Dermis microvascular lymphatic vessel endothelial cell (primary cell): ENCODE measurements around the gene DIS3L2. TPM values are rescaled to one million over a fixed set of nuclear protein-coding genes. Genes with fewer than 3 reads are reported as not detected.
"Not testable (repeated sequence)": the region's sequence is repeated elsewhere in the genome, so short reads cannot be mapped to it uniquely, and the experiment has no call there.

Experiments used
- DNase-seq, 2 donors: peaks; one replicate each; pipeline versions ENCODE4 v3.0.0 to v3.0.0-alpha.2; 2010; ENCODE audit warnings: low read depth in 2 of 2
- total RNA-seq: library from RNA; depleted of rRNA; stranded (reverse); fragments of >200 nt; gene quantifications from 2 replicates; pipeline ENCODE4 v1.2.1, GENCODE V29; 2014

DIS3L2 gene
- total RNA-seq, 1 donor from 2014 or later = 13.4 TPM

DNA sequence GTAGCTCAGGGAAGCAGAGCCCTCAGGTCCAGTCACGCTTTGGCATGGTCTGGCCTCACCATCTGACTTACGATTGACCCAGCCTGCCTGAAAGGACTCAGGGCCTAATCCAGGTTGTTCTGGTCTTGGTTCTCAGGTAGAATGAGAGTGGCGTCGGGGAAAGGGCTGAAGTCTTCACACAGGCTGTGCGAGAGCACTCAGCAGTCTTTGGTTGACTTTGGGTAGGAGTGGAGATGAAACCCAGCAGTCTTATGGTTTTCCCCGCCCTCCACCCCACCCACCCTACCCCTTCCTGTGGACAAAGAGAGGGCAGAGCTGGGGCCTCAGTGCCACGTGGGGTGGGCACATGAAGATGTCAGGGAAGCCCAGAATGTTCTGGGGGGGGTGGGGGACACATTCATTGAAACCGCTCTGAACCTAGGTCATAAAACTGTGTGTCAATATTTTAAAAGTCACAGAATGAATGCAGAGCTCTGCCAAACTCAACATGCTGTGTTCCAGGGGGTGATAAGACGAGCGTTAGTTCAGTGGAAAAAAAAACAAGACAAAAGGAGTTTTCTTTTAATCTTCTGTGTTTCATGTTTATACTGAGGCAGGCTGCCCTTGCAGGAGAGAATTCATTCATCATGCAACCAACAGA lies 358.4 kb downstream of the DIS3L2 start:
- peak; percentile 22 to 40 for DNase-seq

DNA sequence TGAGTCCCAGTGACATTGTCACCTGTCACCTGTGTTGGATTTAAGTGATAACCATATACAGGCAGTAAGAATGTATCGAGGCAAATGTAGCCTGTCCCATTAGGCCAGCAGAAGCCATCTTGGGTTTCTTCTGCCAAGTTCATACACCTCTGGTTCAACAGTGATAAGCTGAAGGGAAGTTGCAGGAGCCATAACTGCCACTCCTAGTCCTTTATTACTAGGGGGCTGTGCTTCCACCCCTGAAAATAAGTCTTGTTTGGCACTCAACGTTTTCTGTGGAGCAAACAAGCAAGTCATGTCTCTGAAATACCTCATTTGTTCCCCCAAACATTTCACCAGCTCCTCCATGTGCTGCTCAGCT lies 358.9 kb downstream of the DIS3L2 start:
- peak in 1 of 2 donors; percentile 29 for DNase-seq

DNA sequence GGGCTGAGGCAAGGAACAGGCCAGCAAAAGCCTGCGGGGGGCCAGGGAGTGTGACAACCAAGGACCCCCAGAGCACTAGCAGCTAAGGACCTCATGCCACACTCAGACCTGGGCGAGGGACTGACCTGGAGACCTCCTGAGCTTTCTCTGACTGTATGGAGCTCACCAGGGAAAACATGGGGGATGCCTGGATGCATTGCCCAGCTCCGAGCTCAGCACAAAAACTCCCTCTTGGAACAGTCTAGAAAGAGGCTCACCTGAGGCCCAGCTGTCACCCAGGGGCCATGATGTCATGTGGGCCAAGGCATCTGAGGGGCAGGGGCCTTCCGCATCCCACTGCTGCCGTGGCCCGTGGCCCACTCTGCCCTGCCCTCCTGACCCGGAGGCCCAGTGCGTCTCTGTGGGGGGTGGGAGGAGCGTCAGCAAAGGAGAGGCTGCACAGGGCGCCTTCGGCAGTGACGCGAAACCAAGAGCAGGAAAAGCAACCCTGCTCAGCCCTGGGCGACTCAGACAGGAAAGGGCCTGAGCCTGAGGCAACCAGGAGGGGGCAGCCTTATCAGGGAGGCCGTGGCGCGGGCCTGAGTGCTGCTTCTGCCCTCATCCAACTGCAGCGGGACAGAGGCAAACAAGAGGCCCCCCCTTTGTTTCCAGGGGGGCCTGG lies 359.8 kb downstream of the DIS3L2 start:
- no peak for DNase-seq

DNA sequence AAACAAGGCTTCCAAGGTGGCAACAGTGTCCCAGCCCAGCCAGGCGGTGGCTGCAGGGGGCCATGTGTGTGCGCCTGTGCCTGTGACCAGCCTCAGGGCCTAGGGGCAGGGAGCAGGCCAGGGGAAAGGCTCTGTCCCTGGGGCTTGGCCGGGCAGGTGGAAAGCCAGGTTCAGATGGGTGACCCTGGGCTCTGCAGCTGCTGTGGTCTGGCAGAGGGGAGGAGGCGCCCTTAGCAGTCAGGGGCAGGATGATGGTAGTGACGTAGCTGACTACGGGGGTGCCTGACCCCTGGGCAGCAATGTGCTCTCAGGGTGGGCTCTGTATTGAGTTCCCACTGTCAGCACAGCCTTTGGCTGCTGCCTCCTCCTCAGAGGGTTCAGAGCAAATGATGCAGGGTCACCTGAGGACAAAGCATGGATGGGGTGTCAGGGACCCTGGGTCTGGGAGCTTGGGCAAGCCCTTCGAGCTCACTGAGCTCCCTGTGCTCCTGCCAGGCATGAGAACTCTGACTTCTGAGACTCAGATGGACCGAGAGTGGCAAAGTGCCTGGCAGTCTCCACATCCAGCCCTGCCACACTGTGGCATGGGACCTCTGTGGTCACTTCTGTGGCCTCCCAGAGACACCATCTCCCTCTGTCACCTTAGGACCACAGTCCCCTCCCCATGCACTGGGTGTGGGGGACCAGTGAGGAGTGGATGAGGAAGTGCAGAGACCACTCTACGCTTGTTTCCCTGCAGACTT lies 360.5 kb downstream of the DIS3L2 start:
- no peak for DNase-seq

DNA sequence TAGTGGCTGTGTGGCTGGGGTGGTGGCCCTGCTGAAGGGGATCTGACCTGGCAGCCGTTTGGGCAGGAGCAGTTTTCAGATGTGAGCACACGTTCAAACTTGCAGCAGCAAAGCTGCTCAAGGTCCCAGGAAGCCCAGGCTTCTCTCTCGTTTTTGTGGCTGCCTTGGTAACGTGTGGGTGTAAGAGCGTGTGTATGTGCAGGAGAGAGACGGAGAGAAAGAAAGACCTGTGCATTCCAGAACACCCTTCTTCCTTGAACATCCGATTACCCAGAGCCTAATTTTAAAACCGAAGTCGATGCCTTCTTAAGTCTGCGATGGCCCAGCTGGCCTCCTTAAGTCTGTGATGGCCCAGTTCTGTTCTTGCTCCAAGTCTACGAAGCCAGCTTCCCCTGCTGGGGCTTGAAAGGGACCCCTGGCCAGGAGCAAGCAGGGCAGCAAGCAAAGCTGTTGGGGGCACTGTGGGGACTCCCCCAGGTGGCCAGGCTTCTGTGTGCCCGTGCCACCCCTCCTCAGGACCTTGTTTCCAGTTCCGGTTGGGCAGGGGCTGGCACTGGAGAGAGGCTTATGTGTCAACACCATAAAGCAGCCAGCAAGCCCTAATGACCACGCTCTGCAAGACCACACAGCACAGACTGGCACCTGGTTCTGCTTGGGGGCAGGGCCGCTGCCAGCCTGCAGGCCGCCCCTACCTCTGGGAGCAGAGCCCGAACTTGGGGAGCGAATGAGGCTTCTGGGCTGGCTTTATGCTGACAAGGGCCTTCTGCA lies 361.2 kb downstream of the DIS3L2 start:
- no peak for DNase-seq

DNA sequence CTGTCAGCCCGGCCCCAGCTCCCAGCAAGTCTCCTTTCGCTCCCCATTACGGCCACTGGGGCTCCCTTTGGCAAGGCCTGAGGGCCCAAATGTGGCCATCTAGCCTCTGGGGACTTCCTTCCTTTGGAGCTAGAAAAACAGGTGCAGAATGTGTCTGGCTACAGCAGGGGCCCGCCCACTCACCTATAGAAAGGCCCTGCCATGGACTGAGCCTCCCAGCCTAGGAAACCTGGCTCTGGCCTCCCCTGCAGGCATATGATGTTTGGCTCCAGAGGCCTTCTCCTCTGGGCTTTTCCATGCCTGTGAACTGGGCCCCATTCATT lies 361.8 kb downstream of the DIS3L2 start:
- no peak for DNase-seq

DNA sequence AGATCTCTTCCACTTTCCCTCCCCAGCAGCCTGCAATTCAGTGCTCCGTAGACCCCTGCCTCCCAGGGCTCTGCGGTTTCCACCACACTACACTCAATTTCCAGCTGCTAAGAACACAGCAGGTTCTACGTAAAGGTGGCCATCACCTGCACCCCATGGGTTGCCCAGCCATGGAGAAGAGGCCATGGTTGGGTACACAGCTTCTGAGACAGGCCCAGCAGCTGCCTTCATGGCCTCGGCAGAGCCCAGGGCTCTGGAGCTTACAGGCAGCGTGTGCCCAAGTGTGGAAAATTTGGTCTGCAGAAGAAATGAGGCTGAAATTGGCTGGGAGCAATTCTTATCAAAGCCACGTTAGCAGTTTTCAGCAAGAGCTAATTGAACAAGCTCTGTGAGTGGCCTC lies 362.5 kb downstream of the DIS3L2 start:
- not testable (repeated sequence) for DNase-seq

DNA sequence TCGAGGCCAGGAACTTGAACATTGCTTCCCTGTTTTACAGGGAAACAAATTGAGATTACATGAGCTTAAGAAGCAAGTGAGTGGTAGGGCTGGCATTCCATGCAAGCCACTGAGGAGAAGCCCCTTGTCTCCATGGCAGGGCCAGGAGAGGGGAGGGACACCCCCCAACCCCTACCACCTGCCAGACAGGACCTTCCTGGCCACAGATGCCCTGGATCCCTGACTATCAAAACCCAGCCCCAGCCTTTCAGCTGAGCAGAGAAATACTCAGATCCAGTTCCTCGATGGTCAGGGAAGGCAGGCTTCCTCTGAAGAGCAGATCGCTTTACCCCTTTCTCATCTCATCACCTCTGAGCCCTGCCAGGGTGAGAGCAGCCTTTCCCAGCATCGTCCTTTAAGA lies 363.3 kb downstream of the DIS3L2 start:
- DNase-seq = no peak

DNA sequence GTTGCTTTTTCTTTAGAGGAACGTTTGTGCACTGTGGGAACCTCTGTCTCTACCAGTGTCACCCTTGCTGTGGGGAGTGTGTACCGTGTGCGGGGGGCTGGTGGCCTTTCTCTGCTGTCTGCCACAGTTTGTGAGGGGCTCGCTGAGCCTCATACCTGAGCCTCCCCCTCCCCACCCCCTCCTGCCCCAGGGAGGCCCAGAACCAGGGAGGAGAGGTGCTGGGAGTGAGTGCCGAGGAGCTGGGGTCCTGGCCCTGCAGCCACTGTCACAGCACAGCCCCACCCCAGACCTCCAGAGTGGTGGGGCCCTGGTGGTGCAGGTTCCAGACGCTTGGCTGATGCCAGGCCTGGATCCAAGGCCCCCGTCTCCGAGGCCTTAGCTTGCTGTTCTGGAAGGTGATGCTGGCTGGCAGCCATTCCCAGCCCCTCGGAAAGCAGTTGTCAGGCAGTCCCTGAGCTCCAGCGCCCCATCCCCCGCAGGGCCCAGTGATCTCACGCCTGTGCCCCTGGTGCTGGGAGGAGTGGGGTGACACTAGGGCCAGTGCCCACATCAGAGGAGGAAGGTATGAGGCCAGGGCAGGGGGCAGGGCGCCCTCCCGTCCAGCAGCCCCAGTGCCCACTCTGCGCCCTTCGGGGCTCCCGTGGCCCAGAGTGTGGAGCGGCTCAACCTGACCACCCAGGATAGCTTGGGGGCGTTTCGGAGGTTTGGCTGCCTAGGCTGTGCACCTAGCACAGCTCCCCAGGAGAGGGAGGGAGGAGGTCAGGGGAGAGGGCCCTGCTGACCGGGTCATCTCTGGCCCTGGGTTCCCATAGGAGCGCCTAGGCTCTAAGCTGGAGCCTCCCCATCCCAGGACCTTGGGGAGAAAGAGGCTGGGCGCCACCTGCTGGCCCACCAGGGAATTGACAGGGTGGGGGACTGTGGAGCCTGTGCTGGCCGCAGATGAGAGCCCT lies 364.1 kb downstream of the DIS3L2 start:
- peak in 1 of 2 donors; percentile 49 for DNase-seq

DNA sequence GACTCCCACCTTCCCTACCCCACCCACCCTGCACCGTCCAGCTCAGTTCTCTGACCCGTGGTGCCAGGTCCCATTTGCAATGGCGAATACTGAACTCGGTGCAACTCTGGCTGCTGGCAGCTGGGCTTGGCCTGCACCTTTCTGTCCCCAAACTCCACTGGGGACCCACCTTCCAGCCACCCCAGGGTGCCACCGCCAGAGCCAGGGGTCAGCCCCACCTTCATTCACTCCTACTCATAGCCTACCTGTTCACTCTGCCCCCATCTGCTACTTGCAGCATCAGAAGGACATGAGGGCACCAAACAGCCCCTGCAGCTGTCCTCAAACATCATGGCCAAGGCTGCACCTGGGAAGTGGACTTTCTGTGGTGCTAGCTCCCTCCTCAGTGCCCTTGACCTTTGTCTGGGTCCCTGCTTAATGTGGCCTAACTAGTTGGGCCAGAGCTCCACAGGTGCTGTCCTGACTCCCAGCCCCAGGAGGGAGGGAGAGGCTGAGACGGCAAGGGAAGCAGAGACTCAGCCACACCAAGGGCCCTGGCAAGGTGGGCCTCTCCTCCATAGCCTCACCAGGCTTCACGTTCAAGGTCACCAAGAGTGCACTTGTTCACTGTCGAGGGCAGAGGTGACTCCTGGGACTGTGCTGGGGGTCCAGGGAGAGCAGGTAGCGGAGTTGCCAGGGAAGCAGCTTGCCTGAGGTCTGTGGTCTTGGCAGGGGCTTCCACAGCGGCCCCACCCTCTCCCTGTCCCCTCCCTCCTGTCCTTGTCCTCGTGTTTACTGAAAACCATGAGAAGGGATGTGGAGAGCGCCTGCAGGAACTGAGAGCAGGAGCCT lies 365.0 kb downstream of the DIS3L2 start:
- DNase-seq = not testable (repeated sequence)

DNA sequence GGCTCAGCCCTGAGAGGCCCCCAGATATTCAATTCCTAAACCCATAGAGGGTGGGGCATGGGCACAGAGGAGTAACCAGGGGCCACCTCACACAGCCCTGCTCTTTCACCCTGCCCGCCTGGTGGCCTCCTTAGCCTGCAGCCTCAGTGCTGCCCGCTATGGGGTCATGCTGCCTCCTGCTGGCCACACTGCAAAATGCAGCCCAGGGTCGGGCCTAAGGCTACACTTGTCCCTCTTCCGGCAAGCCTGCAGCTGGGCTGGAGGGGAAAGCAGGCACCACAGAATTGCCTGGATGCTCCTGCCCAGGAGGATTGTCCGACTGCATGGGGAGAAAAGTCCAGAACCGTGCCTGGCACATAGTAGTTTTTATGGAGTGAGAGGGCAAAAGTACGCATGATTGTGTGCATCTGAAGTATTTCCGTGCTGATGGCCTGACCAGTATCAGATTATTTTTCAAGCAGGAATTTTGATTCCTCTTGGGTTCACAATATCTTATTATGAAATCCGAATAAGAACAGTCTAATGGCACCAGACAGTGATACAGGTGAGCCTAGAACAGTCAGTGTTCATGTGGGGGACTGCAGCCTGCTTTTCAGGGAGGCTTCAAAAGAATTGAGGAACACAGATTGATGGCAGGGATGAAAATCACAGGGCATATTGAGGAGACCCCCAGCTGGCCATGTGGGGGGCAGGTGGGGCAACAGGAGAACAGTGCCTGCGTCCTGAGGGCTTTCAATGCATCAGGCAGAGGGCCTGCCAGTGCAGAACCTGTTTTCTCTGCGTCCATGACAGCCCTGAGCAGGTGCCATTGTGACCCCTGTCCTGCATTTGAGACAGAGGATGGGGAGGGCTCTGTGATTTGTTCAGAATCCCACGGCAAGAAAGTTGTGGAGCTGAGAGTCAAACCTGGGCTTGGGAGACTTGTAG lies 365.9 kb downstream of the DIS3L2 start:
- DNase-seq = peak; percentile 48 to 67

DNA sequence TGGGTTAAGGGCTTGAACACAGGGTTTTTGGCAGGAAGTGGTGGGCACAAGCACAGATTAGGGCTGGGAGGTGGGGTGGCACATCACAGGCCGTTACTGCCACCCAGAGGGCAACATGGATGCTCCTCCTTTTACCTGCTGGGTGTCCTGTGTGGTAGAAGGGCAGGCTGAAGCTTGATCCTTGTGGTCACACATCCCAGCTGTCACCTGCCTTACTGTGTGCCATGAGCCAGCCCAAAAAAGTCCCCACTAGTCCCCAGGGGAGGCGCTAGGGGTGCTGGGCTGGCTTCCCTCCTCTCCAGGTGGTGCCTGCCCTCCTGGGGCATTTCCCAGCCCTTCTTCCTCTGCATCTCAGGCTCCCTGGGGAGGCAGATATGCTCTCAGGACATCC lies 366.5 kb downstream of the DIS3L2 start:
- no peak for DNase-seq

DNA sequence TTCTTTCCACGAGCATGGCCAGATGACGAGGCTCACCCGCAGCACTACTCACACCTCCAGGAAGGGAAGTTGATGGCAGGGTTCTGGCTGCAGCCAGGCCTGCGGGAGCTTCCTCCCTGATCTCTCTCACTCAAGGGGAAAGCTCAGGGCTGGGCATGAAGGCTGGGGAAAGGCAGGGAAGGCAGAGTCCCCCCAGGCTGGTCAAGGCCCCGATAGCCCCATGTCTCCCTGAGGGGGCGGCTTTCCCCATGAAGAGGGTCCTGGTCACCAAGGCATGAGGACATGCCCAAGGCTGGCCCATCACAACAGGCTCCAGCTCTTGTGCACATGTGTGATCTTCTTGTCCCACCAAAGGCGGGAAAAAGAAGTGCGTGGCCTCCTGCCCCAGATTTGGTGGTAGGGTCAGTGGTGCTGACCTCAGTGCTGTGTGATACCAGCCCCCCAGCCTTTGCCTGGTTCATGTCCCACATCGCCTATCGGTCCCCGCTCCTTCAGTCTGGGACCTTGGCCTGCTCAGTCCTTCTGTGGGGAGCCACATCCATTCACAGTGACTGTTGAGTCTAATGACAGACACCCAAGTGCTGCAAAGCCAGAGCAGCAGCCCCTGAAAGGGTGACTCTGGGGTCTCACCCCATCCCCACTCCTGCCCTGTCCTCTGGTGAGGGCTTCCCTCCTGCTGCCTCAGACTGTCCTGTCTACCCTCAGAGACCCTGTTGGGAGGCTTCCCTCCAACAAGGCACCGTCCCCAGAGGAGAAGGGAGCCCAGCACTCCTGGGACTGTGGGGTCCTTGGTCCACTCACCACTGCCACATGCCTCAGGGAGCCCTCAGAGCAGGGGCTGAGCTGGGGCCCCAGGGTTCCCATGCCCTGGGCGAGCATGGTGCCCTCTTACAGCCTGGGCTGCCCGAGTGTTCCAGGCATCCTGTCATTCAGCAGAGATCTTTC lies 367.3 kb downstream of the DIS3L2 start:
- DNase-seq = no peak

DNA sequence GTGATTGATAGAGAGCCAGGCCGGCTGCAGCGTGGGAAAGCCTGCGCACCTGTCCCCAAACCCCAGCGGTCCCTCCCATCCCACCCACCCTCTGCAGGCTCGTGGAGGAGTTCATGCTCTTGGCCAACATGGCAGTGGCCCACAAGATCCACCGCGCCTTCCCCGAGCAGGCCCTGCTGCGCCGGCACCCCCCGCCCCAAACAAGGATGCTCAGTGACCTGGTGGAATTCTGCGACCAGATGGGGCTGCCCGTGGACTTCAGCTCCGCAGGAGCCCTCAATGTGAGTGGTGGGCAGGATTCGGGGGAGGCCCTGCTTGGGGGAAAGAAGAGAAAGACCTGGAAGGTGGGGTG lies 368.2 kb downstream of the DIS3L2 start:
- no peak for DNase-seq

DNA sequence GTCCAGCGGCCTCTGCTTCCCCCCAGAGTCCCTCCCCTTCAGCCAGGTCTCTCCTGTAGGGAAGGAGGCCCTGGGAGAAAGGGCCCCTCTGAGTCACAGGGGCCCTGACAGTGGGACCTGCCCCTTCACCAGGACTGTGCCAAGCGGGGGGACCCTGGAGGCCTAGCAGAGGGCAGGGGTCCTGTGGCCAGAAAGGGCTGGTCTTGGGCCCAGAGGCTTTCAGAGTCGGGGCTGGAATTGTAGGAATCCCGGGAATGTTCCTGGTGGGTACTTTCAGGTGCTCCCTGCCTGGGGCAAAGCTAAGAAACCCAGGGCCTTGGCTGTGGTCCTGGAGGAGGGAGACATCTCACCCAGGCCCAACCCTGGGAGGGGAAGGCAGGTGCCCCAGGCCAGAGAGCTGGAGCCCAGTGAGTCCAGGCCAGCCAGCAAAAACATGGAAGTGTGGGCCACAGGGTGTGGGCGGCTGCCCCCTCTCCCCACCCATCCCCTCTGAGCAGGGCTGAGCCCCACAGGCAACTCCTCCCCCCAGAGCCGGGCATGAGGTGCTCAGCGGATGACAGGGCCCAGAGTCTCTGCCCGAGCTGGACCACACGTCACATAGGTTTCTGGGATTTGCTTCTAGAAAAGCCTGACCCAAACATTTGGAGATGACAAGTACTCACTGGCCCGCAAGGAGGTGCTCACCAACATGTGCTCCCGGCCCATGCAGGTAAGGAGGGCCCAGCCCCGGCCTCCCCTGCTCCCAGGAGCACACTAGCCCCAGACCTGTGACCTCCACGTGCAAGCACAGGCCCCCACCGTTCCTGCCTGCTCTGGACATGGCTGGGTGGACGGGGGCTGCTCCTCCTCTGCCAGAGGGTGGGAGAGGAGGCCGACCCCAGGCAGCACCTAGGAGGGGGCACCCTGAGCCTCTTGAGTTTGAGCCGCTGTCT lies 368.8 kb downstream of the DIS3L2 start:
- DNase-seq = no peak

DNA sequence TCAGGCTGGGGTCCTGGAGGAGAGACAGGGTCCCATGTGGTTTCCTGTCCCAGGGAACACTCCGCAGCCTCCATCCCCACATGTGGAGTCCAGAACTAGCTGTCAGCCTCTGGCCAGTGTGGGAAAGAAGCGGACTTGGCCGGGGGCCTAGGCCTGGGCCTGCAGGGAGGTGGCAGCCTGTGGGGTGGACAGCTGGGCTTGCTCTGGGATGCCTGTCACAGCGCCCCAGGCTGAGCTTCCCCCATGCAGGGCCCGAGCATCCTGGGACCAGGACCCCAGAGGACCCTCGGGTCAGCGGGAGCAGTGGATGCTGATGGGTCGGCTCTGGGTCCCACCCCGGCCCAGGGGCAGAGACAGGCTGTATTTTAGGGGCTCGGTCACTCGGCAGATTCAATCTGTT lies 369.5 kb downstream of the DIS3L2 start:
- not testable (repeated sequence) for DNase-seq

DNA sequence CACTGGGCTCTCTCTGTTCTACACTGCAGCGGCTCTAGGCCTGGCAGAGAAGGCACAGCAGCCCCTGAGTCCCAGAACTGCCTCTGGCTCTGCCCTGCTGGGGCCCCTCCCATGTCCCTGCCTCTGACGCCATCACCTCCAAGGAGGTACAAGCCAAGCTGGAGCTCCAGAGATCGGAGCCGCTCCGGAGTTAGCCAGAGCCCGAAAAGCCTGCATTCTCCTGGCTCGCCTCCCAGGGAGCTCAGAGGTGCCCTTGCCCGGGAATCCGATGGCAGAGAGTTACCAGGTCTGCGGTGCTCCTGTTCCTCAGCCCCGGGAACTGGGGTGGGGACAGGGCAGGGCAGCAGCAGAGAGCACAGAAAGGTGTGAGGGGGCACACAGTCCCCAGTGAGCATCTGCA lies 370.1 kb downstream of the DIS3L2 start:
- not testable (repeated sequence) for DNase-seq
